Measurements from ENCODE around the gene AIDA. TPM values are rescaled to one million over a fixed set of nuclear protein-coding genes. Genes with fewer than 3 reads are reported as not detected.
"Not testable (repeated sequence)": the region's sequence is repeated elsewhere in the genome, so short reads cannot be mapped to it uniquely, and the experiment has no call there.

Gene AIDA
- total RNA-seq, 2 experiments from 2014 or later = 62.8 to 65.0 TPM

- POLR2A ChIA-PET = interaction anchor here (1.1 kb wide), 1 partner anchor 13 kb away, joined by 3 read pairs; no protein-coding TSS in a partner anchor
- H3K27me3 Mint-ChIP-seq = no peaks in the 10 kb centered on the region
- H3K36me3 Mint-ChIP-seq = peaks cover 19% of the 10 kb centered on the region
- DNase-seq (no peak), ATAC-seq (ENCODE audit: low read depth) (no peak)
- no peak overlapping the region for H3K4me3 Mint-ChIP-seq
- H3K27ac Mint-ChIP-seq = no peak overlapping the region
- peaks cover 2% of the 10 kb centered on the region for H3K4me1 Mint-ChIP-seq
- no peaks in the 10 kb centered on the region for H3K9me3 Mint-ChIP-seq
These were observed 14.5 kb downstream of the AIDA start for GRCh38 chr1:222697826-222698225.

DNA sequence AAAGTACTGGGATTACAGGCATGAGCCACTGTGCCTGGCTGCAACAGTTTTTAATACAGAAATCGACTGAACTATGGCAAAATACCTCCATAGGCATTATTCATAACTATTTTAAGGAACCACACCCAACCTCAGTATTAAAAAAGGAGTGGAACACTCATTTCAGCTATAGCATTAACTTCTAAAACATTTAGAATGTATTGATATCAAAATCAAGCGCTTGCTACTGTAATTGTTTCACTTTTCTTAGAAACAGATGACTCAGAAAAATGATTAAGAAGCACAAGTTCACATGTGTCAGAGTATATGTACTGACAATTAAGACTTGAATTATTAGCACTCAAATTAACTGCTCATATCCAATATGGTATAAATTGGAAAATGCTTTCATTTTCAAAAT is 15.1 kb downstream of the AIDA start:
- Mint-ChIP-seq H3K27me3 (no peaks in the 10 kb centered on the region), H3K4me1 (peaks cover 4% of the 10 kb centered on the region), H3K36me3 (peaks cover 17% of the 10 kb centered on the region), H3K9me3 (no peaks in the 10 kb centered on the region), H3K27ac (no peak overlapping the region), H3K4me3 (no peak overlapping the region)
- POLR2A ChIA-PET = no interaction called here
- no peak for DNase-seq
- ATAC-seq (ENCODE audit: low read depth) = no peak

- POLR2A ChIA-PET = no interaction called here
- peaks cover 4% of the 10 kb centered on the region for H3K4me1 Mint-ChIP-seq
These were observed 15.6 kb downstream of the AIDA start for GRCh38 chr1:222696741-222697140.

GRCh38 chr1:222694927-222695326 is 17.4 kb downstream of the AIDA start:
- POLR2A ChIA-PET = no interaction called here
- ATAC-seq (ENCODE audit: low read depth) = no peak
- Mint-ChIP-seq H3K27ac (no peak overlapping the region), H3K9me3 (no peaks in the 10 kb centered on the region), H3K27me3 (no peaks in the 10 kb centered on the region), H3K4me3 (no peak overlapping the region), H3K4me1 (peaks cover 4% of the 10 kb centered on the region), H3K36me3 (peaks cover 13% of the 10 kb centered on the region)
- DNase-seq = no peak

More at GRCh38 chr1:222696741-222697140, 15.6 kb downstream of the AIDA start:
- ATAC-seq (ENCODE audit: low read depth) (no peak), DNase-seq (no peak)
- Mint-ChIP-seq H3K4me3 (no peak overlapping the region), H3K27ac (no peak overlapping the region), H3K27me3 (no peaks in the 10 kb centered on the region), H3K36me3 (peaks cover 17% of the 10 kb centered on the region), H3K9me3 (no peaks in the 10 kb centered on the region)

- POLR2A ChIA-PET = no interaction called here
- Mint-ChIP-seq H3K4me1 (peaks cover 4% of the 10 kb centered on the region), H3K9me3 (no peaks in the 10 kb centered on the region), H3K27ac (no peak overlapping the region), H3K27me3 (no peaks in the 10 kb centered on the region), H3K4me3 (no peak overlapping the region), H3K36me3 (peaks cover 18% of the 10 kb centered on the region)
- ATAC-seq (ENCODE audit: low read depth) = no peak
- no peak for DNase-seq
These were observed 21.3 kb downstream of the AIDA start for GRCh38 chr1:222691016-222691415.

DNA sequence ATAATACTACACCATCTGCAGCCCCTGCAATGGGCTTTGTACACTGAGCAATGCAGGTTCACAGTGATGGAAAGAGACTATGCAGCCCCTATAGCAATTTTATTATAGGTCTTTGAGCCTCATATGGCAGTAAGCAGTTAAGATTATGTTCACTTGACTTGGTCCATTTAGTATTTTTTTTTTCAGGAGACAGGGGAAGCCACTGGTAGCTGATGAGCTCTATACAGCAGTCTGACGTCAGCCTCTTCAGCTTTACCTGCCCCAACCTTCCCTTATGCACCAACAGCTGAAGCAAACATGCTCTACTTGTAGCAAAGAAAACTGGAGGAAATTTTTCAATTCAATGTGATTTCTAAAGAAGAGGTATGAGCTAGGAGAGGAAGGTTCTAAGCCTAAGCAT is 32.2 kb downstream of the AIDA start:
- Mint-ChIP-seq H3K36me3 (peaks cover 9% of the 10 kb centered on the region), H3K4me1 (peaks cover 3% of the 10 kb centered on the region), H3K27me3 (no peaks in the 10 kb centered on the region), H3K9me3 (no peaks in the 10 kb centered on the region), H3K27ac (no peak overlapping the region), H3K4me3 (no peak overlapping the region)
- POLR2A ChIA-PET = no interaction called here
- ATAC-seq (ENCODE audit: low read depth) = no peak
- DNase-seq = no peak

- Mint-ChIP-seq H3K9me3 (no peaks in the 10 kb centered on the region), H3K36me3 (peaks cover 33% of the 10 kb centered on the region), H3K27ac (peak overlapping the region; percentile 65), H3K4me1 (peaks cover 15% of the 10 kb centered on the region), H3K27me3 (no peaks in the 10 kb centered on the region), H3K4me3 (no peak overlapping the region)
- DNase-seq = no peak
- POLR2A ChIA-PET = no interaction called here
- ATAC-seq (ENCODE audit: low read depth) = no peak
These were observed 42.2 kb downstream of the AIDA start for GRCh38 chr1:222670110-222670509.

GRCh38 chr1:222669107-222669506 is 43.2 kb downstream of the AIDA start:
- POLR2A ChIA-PET; DNase-seq; ATAC-seq (ENCODE audit: low read depth); H3K27me3 Mint-ChIP-seq; H3K27ac Mint-ChIP-seq; H3K4me3 Mint-ChIP-seq; H3K9me3 Mint-ChIP-seq: not testable (repeated sequence)
- peaks cover 27% of the 10 kb centered on the region for H3K36me3 Mint-ChIP-seq
- peaks cover 15% of the 10 kb centered on the region for H3K4me1 Mint-ChIP-seq

DNA sequence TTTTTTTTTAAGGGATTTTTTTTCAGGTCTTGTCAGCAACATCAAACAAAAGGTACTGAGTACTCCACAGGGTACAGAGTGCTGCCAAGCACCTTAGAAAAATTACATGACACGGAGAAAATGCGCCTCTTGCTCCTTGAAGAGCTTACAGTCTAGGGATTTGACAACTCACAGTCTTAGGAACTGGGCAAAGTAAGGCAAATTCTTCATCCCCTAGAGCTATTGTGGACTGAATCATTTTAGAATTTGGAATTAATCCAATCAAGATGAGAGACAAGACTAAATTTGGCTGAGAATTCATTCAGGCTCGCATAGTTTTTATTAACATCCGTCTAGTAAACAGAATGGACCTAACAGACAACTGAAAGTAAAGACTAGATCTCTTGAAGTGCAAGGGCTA is 44.1 kb downstream of the AIDA start:
- H3K27ac Mint-ChIP-seq; POLR2A ChIA-PET; H3K27me3 Mint-ChIP-seq; H3K4me3 Mint-ChIP-seq; DNase-seq; ATAC-seq (ENCODE audit: low read depth); H3K9me3 Mint-ChIP-seq: not testable (repeated sequence)
- Mint-ChIP-seq H3K4me1 (peaks cover 15% of the 10 kb centered on the region), H3K36me3 (peaks cover 23% of the 10 kb centered on the region)

DNA sequence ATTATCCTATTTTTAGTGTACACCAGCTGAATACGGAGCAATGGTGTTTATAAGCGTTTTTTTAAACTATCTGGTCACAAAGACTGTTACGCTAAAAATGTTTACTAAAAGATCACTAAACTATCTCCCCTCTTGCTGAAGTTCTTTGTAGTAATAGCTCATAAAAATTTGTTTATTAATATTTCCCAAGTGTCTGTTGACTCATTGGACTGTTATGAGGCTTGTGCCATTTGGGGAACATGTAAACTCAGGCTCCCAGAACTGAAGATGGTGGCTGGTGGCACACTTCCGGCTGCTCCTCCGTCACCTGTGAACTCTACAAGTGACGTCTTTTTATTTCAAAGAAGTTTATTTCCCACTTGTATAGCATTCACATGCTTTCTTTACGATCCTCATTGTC is 46.3 kb downstream of the AIDA start:
- Mint-ChIP-seq H3K27ac (no peak overlapping the region), H3K4me3 (no peak overlapping the region), H3K36me3 (peaks cover 23% of the 10 kb centered on the region), H3K9me3 (no peaks in the 10 kb centered on the region), H3K27me3 (no peaks in the 10 kb centered on the region), H3K4me1 (peaks cover 20% of the 10 kb centered on the region)
- POLR2A ChIA-PET = no interaction called here
- ATAC-seq (ENCODE audit: low read depth) = no peak
- DNase-seq = no peak

DNA sequence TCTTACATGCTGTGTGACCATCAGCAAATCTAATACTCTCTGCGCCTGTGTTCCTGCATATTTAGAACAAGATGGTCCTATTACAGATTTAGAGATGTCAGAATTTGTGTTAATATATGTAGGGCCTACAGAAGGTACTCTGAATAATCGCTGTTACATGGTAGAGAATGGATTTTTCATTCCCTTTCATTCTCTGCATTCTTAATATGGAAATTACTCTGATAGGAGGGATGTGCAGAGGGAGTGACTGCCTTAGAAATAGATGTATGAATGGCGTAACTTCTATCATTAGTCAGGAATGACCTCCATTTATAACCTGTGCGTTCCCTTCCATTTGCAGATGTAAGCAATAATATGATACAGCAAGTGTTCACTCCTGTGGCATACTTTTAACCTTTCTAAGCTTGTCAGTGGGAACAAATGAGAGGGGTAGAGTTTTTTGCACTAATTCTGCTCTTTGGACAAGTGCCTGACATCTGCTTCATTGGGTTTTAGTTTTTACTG is 48.8 kb downstream of the AIDA start:
- no peak overlapping the region for H3K4me3 Mint-ChIP-seq
- peaks cover 32% of the 10 kb centered on the region for H3K36me3 Mint-ChIP-seq
- H3K4me1 Mint-ChIP-seq = peaks cover 12% of the 10 kb centered on the region
- H3K27me3 Mint-ChIP-seq = no peaks in the 10 kb centered on the region
- no peak overlapping the region for H3K27ac Mint-ChIP-seq
- no peak for DNase-seq
- POLR2A ChIA-PET = interaction anchor here (1.2 kb wide), 1 partner anchor 14 kb away, joined by 3 read pairs; no protein-coding TSS in a partner anchor
- no peak for ATAC-seq (ENCODE audit: low read depth)
- no peaks in the 10 kb centered on the region for H3K9me3 Mint-ChIP-seq

DNA sequence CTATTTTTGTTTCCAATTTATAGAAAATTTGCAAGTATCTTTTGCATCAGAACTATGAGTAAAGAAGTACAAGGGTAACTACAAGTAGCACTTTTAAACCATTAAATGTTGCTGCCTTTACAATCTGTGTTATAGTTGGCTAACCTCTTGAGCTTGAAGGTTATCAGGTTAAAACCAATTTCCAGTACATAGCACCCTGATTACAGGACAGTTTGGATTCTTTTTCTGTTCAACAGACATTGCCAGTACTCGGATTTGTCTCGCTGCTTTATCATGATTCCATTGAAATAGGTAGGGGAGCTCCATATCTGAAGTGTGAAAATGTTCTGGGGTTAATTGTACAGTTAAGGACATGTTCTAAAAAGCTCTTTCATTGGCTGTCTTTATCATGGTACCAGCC is 54.4 kb downstream of the AIDA start:
- H3K4me3 Mint-ChIP-seq = no peak overlapping the region
- no peak overlapping the region for H3K27ac Mint-ChIP-seq
- H3K9me3 Mint-ChIP-seq = peaks cover 2% of the 10 kb centered on the region
- peaks cover 56% of the 10 kb centered on the region for H3K4me1 Mint-ChIP-seq
- ATAC-seq (ENCODE audit: low read depth) (no peak), DNase-seq (no peak)
- POLR2A ChIA-PET = no interaction called here
- H3K27me3 Mint-ChIP-seq = no peaks in the 10 kb centered on the region
- H3K36me3 Mint-ChIP-seq = peaks cover 72% of the 10 kb centered on the region

- H3K27me3 Mint-ChIP-seq = no peaks in the 10 kb centered on the region
- H3K27ac Mint-ChIP-seq = peak overlapping the region; percentile 93
- peaks cover 77% of the 10 kb centered on the region for H3K36me3 Mint-ChIP-seq
- ATAC-seq (ENCODE audit: low read depth) = no peak
- H3K4me1 Mint-ChIP-seq = peaks cover 61% of the 10 kb centered on the region
- H3K9me3 Mint-ChIP-seq = peaks cover 2% of the 10 kb centered on the region
- POLR2A ChIA-PET = interaction anchor here (2.9 kb wide), 1 partner anchor 54 kb away, joined by 18 read pairs; no protein-coding TSS in a partner anchor
- H3K4me3 Mint-ChIP-seq = peak overlapping the region; percentile 29
- no peak for DNase-seq
These were observed 55.7 kb downstream of the AIDA start for GRCh38 chr1:222656391-222657155.

GRCh38 chr1:222654849-222655248 is 57.4 kb downstream of the AIDA start:
- peak overlapping the region; percentile 65 for H3K4me3 Mint-ChIP-seq
- peaks cover 59% of the 10 kb centered on the region for H3K4me1 Mint-ChIP-seq
- peaks cover 75% of the 10 kb centered on the region for H3K36me3 Mint-ChIP-seq
- peaks cover 2% of the 10 kb centered on the region for H3K9me3 Mint-ChIP-seq
- DNase-seq (peak; percentile 65), ATAC-seq (ENCODE audit: low read depth) (peak; percentile 87)
- no peaks in the 10 kb centered on the region for H3K27me3 Mint-ChIP-seq
- peak overlapping the region; percentile 93 for H3K27ac Mint-ChIP-seq
- POLR2A ChIA-PET = interaction anchor here (2.9 to 4.0 kb wide), 3 partner anchors 10 to 59 kb away, joined by 18 to 56 read pairs (median 40); partner anchors contain the start of genes AIDA and BROX
